Measurements from ENCODE around the gene MUC5B.
"Not testable (repeated sequence)": the region's sequence is repeated elsewhere in the genome, so short reads cannot be mapped to it uniquely, and the experiment has no call there.

MUC5B gene

DNA sequence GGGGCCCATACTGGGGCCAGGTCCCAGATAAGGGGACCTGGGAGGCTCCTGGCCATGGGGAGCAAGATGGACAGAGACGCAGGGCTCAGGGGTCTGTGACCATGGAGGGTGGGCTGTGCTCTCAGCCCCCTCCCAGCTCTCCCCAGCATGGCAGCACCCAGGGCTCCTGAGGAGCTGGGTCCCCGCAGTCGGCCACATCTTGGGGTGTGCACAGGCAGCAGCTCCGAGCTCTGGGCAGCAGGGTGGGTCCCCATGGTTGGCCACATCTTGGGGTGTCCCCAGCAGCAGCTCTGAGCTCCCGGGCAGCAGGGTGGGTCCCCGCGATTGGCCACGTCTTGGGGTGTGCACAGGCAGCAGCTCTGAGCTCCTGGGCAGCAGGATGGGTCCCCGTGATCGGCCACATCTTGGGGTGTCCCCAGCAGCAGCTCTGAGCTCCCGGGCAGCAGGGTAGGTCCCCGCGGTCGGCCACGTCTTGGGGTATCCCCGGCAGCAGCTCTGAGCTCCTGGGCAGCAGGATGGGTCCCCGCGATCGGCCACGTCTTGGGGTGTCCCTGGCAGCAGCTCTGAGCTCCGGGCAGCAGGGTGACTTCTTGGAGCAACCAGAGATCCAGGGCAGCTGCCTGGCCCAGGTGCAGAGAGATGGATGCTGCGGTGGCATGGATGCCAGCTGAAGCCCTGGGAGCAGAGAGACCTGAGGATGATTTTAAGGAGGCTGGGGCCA is 18.3 kb upstream of the MUC5B start:
- no peak for DNase-seq

DNA sequence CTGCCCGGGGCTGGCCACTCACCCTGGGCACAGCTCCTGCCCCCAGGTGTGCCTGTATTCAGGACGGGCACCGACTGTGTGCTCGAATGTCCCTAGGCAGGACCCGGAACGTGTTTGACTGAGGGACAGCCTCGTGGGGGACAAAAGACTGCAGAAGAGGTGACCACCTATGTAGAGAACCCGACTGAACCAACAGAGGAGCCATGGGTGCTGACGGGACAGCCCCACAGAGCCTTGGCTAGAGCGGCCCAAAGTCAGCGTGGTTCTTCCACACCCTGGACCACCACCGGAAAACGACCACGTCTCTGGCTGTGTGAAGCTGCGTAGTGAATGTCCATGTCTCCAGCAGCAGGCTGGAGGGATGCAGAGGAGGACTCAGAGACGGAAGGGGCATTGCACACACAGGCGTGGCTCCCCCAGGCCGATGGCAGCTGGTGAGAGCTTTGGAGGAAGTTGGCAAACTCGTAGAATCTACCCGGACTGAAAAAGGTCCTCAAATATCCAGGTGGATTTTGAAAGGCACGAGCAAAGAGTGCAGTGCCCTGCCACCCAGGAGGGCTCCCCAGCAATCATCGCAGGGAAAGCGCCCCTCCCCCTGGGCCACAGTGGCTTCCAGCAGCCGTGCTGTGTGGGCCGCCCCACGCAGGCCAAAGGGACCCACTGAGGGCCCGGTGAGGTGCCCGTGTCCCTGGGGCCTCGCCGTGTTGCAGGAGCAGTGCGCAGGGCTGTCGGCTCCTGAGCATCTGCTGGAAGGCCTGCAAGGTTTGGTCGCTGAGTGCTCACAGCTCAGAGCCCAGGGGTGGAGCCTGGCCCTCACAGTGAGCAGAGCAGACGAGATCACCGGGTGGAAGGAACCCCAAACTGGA is 17.5 kb upstream of the MUC5B start:
- peak; percentile 60 for DNase-seq

DNA sequence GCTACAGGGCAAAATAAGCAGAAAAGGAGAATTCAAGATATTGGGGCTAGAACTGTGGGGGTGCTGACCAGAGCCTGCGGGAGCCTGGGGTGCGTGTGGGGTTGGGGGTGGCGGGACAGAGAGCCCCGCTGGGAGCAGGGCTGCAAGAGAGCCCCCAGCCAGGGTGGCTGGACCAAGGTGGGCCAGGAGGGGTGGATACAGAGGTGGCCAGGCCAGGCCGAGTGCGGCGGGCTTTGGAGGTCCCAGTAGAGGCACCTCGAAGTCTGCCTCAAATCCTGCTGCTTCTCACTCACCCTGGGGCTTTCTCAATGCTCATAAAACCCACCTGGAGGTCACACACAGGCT is 16.9 kb upstream of the MUC5B start:
- peak; percentile 45 for DNase-seq

DNA sequence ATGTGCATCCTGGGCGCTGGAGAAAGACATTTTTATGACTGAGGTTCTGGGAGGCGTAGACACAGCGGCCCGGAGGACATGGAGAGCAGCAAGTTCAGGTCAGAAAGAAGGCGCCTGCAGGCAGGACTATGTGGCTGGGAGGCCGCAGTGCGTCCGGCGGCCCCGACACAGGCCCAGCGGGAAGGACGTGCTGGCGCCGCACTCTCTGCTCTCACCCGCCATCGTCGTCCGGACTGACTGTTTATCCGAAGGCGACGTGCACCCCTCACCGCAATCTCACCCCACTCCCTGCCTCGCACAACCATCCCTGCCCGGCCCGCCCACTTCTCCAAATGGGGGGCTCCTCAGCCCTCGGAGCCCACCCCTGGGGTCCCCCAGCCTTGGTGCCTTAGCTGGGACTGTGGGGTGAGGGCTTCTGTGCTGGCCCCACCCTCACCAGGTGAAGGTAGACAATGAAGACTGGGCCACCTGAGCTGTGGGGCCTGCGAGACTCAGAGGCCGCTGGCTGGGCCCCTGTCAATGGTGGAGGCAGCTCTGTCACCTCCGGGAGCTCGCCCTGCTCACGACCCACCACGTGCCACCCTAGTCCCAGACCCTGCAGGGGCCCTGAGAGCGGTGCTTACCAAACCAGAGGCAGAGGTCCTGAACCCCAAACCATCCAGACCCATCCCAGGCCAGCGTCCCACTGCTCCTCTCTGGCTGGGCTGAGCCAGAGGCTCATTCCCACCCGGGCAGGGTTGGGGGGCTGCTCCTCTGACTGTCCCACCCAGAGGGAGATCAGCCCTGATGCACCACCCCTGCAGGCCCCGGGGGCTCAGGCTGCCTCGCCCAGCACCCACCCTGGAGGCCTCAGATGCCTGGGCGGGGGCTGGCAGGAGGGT is 16.2 kb upstream of the MUC5B start:
- peak; percentile 56 for DNase-seq

DNA sequence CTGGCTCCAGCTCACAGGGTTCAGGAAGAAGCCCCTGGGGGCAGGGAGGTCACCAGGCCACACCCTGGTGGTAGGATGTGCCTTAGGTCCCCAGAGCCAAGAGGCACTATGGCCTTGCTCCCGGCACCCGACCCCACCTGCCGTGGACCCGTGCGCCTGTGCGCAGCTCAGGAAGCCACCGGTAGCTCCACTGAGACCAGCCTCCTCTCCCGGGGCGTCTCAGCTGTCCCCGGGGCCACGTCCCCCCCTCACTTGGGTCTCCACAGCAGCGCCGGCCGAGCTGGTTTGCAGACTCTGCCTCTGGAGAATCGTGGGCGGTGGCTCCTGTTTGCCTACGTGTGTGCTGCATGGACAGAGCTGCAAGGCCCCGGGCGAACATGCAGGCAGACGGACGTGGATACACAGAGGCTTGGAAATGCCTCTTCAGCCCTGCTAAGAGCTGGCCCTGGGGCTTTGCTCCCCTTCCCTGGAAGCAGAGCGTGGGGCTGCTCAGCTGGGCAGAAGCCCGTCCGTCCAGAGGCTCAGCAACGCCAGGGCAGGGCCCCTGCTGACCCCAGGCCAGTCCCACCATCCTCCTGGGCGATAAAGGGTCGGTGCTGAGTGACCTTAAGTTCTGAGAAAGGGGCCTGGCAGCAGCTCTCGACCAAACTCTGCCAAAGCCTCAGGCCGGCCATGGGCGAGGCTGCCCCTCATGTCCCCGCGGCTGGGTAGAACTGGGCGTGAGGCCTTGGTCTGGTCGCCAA is 15.3 kb upstream of the MUC5B start:
- DNase-seq: peak; percentile 54

DNA sequence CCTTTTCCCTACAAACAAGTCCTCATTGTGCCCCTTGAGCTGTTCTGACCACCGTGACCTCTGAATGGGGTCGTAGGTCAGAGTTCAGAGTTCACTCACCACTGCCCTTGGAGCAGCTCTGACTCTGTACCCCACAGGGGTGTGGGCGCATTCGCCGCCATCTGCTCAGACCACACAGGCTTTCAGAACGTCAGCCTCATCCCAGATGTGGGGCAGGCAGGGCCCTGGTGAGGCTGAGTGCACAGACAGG is 14.8 kb upstream of the MUC5B start:
- peak; percentile 48 for DNase-seq

DNA sequence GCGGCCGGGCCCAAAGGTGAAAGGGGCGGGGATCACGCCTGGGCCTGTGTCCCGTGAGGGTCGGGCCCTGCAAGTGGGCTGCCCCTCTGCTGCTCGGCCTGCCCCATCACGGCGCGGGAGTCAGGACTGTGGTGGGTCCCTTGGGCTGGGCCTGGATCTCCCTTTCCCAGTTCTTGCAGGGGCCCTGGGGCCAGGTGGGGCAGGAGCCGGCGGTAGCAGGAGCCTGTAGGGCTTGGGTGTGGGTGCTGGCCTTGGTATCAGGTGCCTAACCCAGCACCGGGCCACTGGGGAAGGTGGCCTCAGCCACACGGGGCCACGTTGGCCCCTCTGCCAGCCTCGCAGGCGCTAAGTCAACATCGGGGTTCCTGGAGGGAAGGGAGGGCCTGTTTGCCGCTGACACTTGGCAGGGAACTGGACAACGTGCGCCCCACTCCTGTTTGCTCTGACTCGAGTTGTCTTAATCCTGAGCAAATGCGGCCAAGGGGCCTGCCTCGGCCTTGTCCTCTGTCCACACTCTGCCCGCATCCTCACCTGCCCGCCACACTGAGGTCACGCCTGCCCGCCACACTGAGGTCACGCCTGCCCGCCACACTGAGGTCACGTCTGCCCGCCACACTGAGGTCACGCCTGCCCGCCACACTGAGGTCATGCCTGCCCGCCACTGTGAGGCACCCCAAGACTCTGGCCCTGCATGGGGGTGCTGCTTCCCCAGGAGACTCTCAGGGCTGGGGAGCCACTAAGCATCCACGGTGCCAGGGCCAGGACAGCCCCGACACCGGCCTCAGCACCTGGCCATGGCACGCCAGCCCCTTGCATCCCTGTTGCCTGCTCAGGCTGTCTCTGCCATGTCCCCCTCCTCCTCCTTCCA is 14.2 kb upstream of the MUC5B start:
- DNase-seq: peak; percentile 47

DNA sequence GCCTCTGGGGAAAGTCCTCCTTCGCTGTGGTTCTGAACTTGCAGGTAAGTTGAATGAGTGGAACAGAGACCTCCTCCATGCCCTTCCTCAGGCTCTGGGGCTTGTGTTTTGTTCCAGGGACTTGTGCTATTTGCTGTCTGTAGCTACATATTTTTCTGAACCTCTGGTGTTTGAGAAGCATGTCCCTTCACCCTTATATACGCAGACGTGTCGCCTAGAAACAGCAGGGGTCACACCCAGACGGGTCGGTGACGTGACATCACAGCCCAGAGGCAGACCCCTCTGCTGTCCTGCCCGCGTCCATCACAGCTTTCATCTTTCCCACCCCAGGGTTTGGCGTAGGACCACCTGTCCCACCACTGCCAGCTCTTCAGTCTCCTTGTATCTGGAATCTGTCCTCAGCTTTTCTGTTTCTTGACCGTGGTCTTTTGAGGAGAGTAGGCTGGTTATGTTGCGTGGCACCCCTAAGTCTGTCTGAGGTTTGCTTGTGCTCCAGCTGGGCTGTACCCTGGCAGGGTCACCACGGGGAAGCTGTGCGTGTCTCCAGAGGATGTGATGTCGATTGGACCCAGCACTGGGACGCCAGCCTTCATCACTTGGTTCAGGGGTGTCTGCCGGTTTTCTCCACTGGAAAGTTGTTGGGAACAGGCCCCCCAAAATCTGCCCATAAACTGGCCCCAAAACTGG is 13.4 kb upstream of the MUC5B start:
- no peak for DNase-seq

DNA sequence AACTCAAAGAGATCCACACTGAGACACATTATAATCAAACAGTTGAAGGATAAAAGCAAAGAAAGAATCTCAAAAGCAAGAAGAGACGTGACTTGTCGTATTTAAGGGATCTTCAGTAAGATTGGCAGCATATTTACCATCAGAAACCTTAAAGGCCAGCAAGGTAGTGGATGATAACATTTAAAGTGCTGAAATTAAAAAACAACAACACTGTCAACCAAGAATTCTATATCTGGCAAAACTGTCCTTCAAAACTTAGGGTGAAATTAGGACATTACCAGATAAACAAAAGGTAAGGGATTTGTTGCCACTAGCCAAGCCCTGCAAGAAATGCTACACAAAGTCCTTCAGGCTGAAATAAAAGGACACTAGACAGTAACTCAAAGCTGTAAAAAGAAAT is 11.0 kb upstream of the MUC5B start:
- no peak for DNase-seq

DNA sequence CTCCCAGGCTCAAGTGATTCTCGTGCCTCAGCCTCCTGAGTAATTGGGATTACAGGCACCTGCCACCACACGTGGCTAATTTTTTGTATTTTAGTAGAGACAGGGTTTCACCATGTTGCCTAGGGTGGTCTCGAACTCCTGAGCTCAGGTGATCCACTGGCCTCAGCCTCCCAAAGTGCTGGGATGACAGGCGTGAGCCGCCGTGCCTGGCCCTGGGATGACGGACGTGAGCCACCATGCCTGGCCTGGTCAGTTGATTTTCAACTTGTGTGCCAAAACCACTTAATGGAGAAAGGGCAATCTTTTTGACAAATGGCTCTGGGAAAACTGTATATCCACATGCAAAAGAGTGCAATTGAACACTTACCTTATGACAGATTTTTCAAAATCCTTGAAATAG is 7.0 kb upstream of the MUC5B start:
- not testable (repeated sequence) for DNase-seq

DNA sequence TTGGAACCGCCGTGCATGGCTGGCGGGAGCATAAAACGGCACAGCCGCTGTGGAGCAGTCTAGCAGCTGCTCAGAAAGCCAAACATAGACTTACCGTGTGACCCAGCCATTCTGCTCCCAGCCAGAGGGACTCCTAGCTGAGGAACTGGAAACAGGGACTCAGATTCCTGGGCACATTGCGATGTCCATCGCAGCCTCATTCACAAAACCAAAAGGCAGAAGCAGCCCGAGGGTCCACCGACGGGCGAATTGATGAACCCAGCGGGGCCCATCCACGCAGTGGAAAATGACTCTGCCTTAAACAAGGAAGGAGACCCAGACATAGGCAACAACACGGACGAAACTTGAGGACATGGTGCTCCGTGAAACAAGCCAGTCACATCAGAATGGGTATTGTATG is 5.7 kb upstream of the MUC5B start:
- no peak for DNase-seq

DNA sequence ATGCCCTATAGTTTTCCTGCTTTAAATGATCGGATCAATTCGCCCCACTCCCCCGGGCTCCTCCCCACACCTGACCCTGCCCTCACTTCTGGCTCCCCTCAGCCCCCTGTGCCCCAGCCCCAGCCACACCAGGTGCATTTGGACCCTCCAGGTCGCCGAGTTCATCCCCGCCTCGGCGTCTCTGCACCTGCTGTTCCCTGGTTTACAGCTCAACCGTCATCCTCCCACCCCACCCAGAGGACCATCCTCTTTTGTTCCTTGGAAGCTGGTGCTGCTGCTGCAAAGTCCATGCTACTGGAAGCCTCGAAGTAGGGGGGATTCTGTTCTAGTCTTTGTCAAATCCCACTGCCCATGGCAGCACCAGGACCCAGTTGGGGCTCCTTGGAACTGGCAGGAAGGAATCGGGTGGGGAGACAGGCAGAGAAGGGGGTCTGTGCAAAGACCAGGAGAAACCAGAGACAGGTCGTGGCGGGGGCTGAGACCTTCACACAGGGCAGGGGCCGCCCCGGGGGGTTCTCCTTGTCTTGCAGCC is 4.5 kb upstream of the MUC5B start:
- no peak for DNase-seq

DNA sequence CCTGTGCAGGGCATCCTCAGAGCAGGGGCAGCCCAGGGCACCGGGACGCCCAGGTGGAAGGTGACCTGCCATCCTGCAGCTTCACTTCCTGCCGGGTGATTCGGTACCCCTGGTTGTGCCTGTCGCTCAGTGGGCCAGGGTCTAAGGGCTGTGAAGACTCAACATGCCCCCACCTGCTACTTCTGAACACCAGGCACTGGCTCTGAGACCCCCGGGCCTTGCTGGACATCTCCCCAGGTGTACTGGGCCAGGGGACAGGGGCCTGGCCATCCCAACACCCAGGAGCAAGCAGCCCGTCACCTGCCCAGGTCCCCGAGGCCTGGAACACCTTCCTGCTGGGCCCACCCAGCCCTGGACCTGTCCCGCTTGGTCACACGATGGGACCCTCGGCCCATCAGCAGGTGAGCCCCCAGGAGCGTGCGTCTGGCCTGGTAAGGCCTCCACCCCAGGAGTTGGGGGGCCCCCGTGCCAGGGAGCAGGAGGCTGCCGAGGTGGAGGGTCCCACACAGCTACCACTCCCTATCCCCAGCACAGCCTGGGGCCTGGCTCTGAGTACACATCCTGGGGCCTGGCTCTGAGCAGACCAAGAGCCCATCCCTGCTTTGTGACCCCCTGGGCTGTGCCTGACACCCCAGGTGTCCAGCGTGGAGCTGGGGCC is 3.9 kb upstream of the MUC5B start:
- no peak for DNase-seq

DNA sequence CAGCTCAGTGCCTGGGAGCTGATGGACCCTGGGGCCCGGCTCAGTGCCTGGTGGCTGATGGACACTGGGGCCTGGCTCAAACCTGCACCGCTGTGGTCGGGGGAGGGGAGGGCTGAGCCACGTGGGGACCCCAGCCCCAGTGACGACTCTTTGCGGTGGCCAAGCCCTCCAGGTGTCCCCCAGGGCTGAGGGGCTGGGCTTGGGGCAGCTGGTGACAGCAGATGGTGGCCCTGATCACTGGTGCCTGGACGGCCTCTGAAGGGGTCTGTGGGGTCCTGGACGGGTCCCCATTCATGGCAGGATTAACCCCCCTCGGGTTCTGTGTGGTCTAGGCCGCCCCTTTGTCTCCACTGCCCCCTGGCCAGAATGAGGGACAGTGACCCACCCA is 3.4 kb upstream of the MUC5B start:
- DNase-seq: no peak

DNA sequence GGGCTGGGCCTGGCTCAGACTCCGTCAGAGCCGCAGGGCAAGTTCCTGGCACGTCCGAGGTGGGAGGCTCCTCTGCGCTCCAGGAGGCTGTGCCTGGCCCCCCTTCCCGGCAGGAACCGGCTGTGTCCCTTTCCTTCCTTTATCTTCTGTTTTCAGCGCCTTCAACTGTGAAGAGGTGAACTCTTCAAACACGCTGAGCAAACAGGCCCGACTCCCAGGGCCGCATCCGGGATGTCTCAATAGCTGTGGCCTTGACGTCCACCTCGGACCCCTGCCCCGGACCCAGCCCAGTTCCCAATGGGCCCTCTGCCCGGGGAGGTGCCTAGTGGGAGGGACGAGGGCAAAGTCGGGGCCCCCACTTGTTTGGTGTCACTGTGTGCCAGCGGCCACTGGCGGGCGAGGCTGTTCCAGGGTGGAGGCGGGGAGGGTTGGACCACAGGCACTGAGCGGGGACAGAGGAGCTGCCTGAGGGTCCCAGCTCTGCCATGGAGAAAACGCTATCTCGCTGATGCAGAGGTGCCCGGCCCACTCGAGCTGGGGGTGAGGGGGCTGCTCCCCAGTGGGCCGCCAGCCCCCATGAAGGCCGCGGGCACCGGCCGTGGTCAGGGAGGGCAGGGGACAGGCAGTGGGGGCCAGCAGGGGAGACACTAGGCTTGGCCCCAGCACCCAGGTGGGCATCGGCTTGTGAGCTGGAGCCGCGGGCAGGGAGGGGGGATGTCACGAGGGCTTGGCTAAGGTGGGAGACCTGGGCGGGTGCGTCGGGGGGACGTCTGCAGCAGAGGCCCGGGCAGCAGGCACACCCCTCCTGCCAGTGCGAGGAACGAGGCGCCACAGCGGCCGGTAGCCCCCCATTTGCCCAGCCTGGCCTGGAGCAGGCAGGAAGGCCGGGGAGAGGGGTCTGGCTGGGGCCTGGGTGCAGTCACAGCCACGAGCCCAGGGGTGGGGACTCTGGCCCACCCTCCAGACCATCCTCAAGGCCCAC is 2.7 kb upstream of the MUC5B start:
- DNase-seq: no peak

DNA sequence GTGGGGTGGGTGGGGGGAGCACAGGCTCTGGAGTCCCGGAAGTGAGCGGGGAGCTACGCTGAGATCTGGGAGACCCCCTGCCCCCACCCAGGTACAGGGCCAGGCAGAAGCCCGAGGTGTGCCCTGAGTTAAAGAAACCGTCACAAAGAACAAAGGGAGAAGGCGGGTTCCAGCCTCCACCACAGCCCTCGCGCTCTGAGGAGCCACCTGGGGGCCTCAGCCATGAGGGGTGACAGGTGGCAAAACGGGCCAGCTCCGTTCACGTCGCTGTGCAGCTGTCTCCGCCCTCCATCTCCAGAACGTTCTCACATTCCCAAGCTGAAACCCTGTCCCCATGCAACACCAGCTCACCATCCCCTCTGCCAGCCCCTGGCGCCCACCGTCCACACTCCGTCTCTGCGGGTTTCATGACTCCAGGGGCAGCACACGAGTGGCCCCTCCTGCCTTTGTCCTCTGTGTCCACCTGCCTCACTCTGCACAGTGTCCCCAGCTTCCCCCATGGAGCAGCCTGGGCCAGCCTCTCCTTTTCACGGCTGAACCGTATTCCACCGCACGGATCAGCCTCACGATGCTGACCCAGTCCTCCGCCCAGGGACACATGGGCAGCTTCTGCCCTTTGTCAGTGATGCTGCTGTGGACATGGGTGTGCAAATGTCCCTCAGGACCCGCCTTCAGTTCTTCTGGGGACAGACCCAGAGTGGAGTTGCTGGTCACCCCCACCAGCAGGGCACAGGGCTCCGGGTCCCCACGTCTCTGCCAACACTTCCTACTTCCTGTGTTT is 1.7 kb upstream of the MUC5B start:
- DNase-seq: no peak

DNA sequence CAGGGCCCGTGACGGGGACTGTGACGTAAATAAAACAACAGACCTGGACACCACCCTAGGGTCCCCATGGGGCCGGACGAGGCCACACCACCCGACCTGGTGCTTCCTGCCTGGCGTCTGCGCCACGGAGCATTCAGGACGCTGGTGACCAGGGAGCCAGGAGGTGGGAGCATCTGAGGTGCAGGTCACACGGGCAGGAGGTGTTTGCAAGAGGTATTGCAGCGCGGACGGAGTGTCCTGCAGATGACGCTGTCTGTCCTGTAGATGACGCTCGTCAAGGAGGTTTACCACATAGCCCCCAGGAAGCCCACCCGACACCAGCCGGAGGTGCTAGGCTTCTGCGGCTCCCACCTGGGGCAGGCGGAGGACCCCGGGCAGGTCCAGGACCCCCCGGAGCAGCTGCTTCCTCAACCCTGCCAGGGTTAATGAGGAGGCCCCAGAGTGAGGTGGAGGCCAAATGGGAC is 986 bp upstream of the MUC5B start:
- DNase-seq: no peak

DNA sequence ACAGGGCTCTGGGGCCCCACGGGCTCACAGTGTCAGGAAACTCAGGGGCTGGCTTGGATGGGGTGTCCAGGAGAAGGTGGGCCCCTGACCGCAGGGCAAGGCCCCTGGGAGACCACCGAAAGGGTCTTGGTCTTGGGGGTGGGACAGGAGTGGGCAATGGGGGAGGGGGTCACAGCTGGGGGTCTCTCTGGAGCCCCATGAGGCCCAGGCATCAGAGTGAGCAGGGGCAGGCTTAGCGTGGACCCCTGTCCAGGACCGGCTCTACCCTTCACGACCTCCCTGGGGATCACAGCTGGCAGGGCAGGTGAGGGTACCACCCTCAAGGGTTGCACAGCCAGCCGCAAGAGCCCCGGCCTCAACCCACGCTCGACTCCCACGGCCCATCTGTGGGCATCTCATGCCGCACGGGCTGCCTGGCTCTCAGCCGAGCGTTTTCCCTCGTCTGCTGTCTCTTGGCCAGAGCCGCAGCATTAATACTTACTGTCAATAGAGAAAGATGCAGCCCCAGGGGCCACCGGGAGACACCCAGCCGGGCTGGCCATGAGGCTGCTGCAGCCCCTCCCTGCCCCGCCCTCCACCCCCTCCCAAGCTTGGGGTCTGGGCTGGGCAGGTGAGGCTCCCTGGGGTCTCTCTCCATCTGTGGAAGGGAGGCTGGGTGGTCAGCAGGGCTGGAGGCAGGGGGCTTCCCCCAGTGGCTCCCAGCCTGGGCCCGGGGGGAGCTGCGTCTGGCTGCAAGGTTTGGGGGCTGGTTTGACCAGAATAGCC is 662 bp downstream of the MUC5B start:
- peak; percentile 57 for DNase-seq

All from activated effector memory CD4-positive, alpha-beta T cell treated with anti-CD3 and anti-CD28 coated beads, Interleukin-2, amount 50 U/mL, for 16 hours (primary cell).